HepG2 (cell line): ENCODE measurements around the gene COQ4. TPM values are rescaled to one million over a fixed set of nuclear protein-coding genes. Genes with fewer than 3 reads are reported as not detected.

ENCODE experiments used
- ATF1 ChIP-seq: IDR thresholded peaks from 2 replicates; pipeline ENCODE4 v1.6.1; 2016; ENCODE audit warnings: mild to moderate bottlenecking, control low read depth
- CBFB ChIP-seq: sonication (generic); formaldehyde crosslinking; IDR thresholded peaks from 2 replicates; pipeline ENCODE4 v1.4.0; 2020; ENCODE audit warnings: missing genetic modification reagents
- CREB1 ChIP-seq, 2 experiments: fragments of 450-650 bp in 1 of 2; IDR thresholded peaks; 2 replicates each; pipeline ENCODE4 v1.6.1; 2016 to 2017; ENCODE audit warnings: control low read depth in 1 of 2, mild to moderate bottlenecking in 1 of 2, missing compliant biosample characterization in 1 of 2, missing genetic modification characterization in 1 of 2
- HNF1A ChIP-seq, 2 experiments: sonication (generic) in 1 of 2; formaldehyde crosslinking in 1 of 2; IDR thresholded peaks; 2 replicates each; pipeline versions ENCODE4 v1.4.0 to v1.6.1; 2016 to 2020; ENCODE audit warnings: borderline replicate concordance in 1 of 2, low read depth in 1 of 2, mild to moderate bottlenecking in 1 of 2, missing genetic modification reagents in 1 of 2
- KMT2A ChIP-seq: sonication (generic); formaldehyde crosslinking; IDR thresholded peaks from 2 replicates; pipeline ENCODE4 v1.4.0; 2020; ENCODE audit warnings: missing genetic modification reagents
- PITX1 ChIP-seq: sonication (generic); formaldehyde crosslinking; IDR thresholded peaks from 2 replicates; pipeline ENCODE4 v1.5.1; 2020; ENCODE audit warnings: mild to moderate bottlenecking, missing genetic modification reagents
- PREB ChIP-seq: sonication (generic); formaldehyde crosslinking; IDR thresholded peaks from 2 replicates; pipeline ENCODE4 v1.4.0; 2020; ENCODE audit warnings: missing genetic modification reagents
- SALL2 ChIP-seq: sonication (generic); formaldehyde crosslinking; IDR thresholded peaks from 2 replicates; pipeline ENCODE4 v1.8.1; 2023; ENCODE audit warnings: mild to moderate bottlenecking, missing genetic modification reagents, inconsistent platforms
- ZBTB20 ChIP-seq: sonication (generic); formaldehyde crosslinking; IDR thresholded peaks from 2 replicates; pipeline ENCODE4 v1.8.1; 2023; ENCODE audit warnings: missing genetic modification reagents, low read depth, mild to moderate bottlenecking, borderline replicate concordance
- ZNF256 ChIP-seq: sonication (generic); formaldehyde crosslinking; conservative IDR thresholded peaks from 2 replicates; pipeline ENCODE4 v1.4.0; 2020; ENCODE audit warnings: missing genetic modification reagents
- ZNF263 ChIP-seq: sonication (generic); formaldehyde crosslinking; IDR thresholded peaks from 2 replicates; pipeline ENCODE4 v1.4.0; 2020; ENCODE audit warnings: missing genetic modification reagents
- ZNF292 ChIP-seq: sonication (generic); formaldehyde crosslinking; IDR thresholded peaks from 2 replicates; pipeline ENCODE4 v1.8.1; 2022; ENCODE audit warnings: mild to moderate bottlenecking, low read depth, missing genetic modification reagents, borderline replicate concordance
- ZNF563 ChIP-seq: sonication (generic); formaldehyde crosslinking; IDR thresholded peaks from 2 replicates; pipeline ENCODE4 v1.8.0; 2022; ENCODE audit warnings: mild to moderate bottlenecking, moderate library complexity, missing genetic modification reagents
- ZNF709 ChIP-seq: sonication (generic); formaldehyde crosslinking; IDR thresholded peaks from 2 replicates; pipeline ENCODE4 v1.5.0; 2020; ENCODE audit warnings: mild to moderate bottlenecking, missing genetic modification reagents
- ZNF749 ChIP-seq: sonication (generic); formaldehyde crosslinking; IDR thresholded peaks from 2 replicates; pipeline ENCODE4 v1.8.0; 2022; ENCODE audit warnings: mild to moderate bottlenecking, missing genetic modification reagents, moderate library complexity, borderline replicate concordance
- polyA plus RNA-seq, 8 experiments: library from polyadenylated mRNA; depleted of rRNA in 3 of 8; stranded (reverse) in 7 of 8; unstranded in 1 of 8; fragments of >200 nt; fragmentation: Illumina TruSeq in 4 of 8; extraction: Trizol in 4 of 8; gene quantifications; 2 replicates each; pipeline versions ENCODE4 v1.2.1 to v1.2.3, GENCODE V29; 2011 to 2016; ENCODE audit warnings: low read depth in 4 of 8, missing spikeins in 1 of 8, mixed read lengths in 1 of 8; ENCODE audit not compliant: insufficient read depth in 1 of 8
- total RNA-seq, 5 experiments: library from RNA; depleted of rRNA; stranded (reverse); fragments of >200 nt; fragmentation: Illumina TruSeq; extraction: Trizol; gene quantifications; 2 replicates each; pipeline ENCODE4 v1.2.3, GENCODE V29; 2016; ENCODE audit warnings: low read depth in 1 of 5
- TF ChIP-seq, protein P1 (sequence below): sonication (generic); formaldehyde crosslinking; IDR thresholded peaks from 2 replicates; pipeline ENCODE4 v1.5.1; 2020; ENCODE audit warnings: mild to moderate bottlenecking, moderate library complexity, missing genetic modification reagents
- TF ChIP-seq, protein P2 (sequence below): sonication (generic); formaldehyde crosslinking; IDR thresholded peaks from 2 replicates; pipeline ENCODE4 v1.8.0; 2023; ENCODE audit warnings: mild to moderate bottlenecking, missing genetic modification reagents
- TF ChIP-seq, protein P3 (sequence below): sonication (generic); formaldehyde crosslinking; IDR thresholded peaks from 2 replicates; pipeline ENCODE4 v1.8.0; 2022; ENCODE audit warnings: missing genetic modification reagents, mild to moderate bottlenecking, inconsistent platforms, borderline replicate concordance

The COQ4 gene
- total and polyA plus RNA-seq, 2 of the 13 experiments (the other 11 are each of a cell fraction or from before 2014, with no cell fraction given), result 26.1 to 36.0 TPM

DNA sequence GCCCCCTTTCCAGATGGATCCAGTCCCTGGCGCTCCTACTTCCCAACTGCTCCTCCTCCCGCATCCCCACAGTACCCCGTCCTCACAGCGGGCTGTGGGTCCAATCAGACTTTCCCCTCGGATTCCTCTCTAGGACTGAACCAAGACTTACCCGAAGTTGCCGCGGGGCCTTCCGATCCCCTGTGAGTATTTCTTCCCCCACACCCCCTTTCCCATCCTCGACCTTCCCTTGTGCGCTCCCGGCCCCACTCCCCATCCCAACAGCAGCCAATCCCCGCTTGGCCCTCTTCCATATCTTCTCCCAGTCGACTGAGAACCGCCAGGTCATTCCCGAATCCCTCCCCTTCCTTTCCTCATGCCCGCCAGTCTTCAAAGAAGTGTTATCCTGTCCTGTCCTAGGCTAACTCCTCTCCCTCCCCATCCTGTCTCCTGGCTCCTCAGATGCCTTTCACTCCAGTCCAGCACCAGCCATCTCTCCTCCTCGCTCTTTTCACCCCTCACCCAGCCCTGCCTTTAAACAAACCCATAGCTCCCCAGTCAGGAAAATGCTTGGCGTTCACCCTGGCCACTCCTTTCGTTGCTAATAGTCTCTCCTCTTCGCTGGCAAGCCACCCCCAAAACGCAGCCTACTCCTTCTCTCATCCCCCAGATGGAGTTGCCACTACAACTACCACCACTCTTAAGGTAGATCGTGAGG lies 45.9 kb upstream of the COQ4 start (continued):
- TF ChIP-seq, protein P1, sequence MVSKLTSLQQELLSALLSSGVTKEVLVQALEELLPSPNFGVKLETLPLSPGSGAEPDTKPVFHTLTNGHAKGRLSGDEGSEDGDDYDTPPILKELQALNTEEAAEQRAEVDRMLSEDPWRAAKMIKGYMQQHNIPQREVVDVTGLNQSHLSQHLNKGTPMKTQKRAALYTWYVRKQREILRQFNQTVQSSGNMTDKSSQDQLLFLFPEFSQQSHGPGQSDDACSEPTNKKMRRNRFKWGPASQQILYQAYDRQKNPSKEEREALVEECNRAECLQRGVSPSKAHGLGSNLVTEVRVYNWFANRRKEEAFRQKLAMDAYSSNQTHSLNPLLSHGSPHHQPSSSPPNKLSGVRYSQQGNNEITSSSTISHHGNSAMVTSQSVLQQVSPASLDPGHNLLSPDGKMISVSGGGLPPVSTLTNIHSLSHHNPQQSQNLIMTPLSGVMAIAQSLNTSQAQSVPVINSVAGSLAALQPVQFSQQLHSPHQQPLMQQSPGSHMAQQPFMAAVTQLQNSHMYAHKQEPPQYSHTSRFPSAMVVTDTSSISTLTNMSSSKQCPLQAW (CRISPR knock-in tag), result peak; percentile 38; the same call in 1 of the 2 replicates
- TF ChIP-seq, protein P2, sequence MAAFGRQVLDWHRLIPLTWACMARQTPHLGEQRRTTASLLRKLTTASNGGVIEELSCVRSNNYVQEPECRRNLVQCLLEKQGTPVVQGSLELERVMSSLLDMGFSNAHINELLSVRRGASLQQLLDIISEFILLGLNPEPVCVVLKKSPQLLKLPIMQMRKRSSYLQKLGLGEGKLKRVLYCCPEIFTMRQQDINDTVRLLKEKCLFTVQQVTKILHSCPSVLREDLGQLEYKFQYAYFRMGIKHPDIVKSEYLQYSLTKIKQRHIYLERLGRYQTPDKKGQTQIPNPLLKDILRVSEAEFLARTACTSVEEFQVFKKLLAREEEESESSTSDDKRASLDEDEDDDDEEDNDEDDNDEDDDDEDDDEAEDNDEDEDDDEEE, result peak; percentile 54; the same call in 1 of the 2 replicates
- TF ChIP-seq ATF1 (0 out of 2 replicates have a peak, but pooled peaks have one; percentile 1), ZNF749 (CRISPR knock-in tag) (no peak), ZBTB20 (CRISPR knock-in tag) (0 out of 2 replicates have a peak, but pooled peaks have one; percentile 32), ZNF563 (CRISPR knock-in tag) (peak; percentile 43; the same call in 1 of the 2 replicates), HNF1A (IDR thresholded peaks at IDR 0.05; ENCODE audit: low read depth) (no peak), HNF1A (CRISPR knock-in tag; IDR thresholded peaks at IDR 0.05; ENCODE audit: borderline replicate concordance) (0 out of 2 replicates have a peak, but pooled peaks have one; percentile 16), PREB (no peak), ZNF709 (CRISPR knock-in tag) (0 out of 2 replicates have a peak, but pooled peaks have one; percentile 26), CBFB (CRISPR knock-in tag) (0 out of 2 replicates have a peak, but pooled peaks have one; percentile 13), SALL2 (CRISPR knock-in tag) (no peak), ZNF256 (CRISPR knock-in tag) (no peak), KMT2A (CRISPR knock-in tag) (peak; percentile 16; the same call in 1 of the 2 replicates), PITX1 (0 out of 2 replicates have a peak, but pooled peaks have one; percentile 40), ZNF292 (CRISPR knock-in tag) (peak; percentile 28; the same call in 1 of the 2 replicates), CREB1 (IDR thresholded peaks at IDR 0.05) (no peak), CREB1 (CRISPR knock-in tag; IDR thresholded peaks at IDR 0.05) (no peak), ZNF263 (CRISPR knock-in tag) (peak; percentile 66; the same call in 1 of the 2 replicates)
- TF ChIP-seq, protein P3, sequence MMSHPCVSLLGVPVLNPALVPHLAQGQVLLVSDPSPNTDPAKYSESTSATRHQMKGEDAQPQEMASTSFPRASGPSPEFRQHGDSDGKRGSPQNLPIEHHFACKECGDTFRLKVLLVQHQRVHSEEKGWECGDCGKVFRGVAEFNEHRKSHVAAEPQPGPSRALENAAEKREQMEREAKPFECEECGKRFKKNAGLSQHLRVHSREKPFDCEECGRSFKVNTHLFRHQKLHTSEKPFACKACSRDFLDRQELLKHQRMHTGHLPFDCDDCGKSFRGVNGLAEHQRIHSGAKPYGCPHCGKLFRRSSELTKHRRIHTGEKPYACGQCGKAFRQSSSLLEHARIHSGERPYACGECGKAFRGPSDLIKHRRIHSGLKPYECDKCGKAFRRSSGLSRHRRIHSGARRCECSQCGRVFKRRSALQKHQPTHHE (CRISPR knock-in tag), result 0 out of 2 replicates have a peak, but pooled peaks have one; percentile 6
